GM10266 (cell line): ENCODE measurements around the gene TSC22D2.

Source experiments
- DNase-seq: peaks from one replicate; pipeline ENCODE4 v3.0.0; 2012; ENCODE audit errors: extremely low spot score
- TF ChIP-seq, protein P1 (sequence below): IDR thresholded peaks from 2 replicates; pipeline ENCODE4 v1.5.1; 2012; ENCODE audit warnings: mild to moderate bottlenecking, low read depth; ENCODE audit not compliant: control insufficient read depth, insufficient read depth; ENCODE audit errors: missing control alignments

Gene TSC22D2

GRCh38 chr3:150450916-150451315 lies 42.8 kb downstream of the TSC22D2 start:
- DNase-seq = no peak
- TF ChIP-seq, protein P1, sequence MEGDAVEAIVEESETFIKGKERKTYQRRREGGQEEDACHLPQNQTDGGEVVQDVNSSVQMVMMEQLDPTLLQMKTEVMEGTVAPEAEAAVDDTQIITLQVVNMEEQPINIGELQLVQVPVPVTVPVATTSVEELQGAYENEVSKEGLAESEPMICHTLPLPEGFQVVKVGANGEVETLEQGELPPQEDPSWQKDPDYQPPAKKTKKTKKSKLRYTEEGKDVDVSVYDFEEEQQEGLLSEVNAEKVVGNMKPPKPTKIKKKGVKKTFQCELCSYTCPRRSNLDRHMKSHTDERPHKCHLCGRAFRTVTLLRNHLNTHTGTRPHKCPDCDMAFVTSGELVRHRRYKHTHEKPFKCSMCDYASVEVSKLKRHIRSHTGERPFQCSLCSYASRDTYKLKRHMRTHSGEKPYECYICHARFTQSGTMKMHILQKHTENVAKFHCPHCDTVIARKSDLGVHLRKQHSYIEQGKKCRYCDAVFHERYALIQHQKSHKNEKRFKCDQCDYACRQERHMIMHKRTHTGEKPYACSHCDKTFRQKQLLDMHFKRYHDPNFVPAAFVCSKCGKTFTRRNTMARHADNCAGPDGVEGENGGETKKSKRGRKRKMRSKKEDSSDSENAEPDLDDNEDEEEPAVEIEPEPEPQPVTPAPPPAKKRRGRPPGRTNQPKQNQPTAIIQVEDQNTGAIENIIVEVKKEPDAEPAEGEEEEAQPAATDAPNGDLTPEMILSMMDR = no peak

DNA sequence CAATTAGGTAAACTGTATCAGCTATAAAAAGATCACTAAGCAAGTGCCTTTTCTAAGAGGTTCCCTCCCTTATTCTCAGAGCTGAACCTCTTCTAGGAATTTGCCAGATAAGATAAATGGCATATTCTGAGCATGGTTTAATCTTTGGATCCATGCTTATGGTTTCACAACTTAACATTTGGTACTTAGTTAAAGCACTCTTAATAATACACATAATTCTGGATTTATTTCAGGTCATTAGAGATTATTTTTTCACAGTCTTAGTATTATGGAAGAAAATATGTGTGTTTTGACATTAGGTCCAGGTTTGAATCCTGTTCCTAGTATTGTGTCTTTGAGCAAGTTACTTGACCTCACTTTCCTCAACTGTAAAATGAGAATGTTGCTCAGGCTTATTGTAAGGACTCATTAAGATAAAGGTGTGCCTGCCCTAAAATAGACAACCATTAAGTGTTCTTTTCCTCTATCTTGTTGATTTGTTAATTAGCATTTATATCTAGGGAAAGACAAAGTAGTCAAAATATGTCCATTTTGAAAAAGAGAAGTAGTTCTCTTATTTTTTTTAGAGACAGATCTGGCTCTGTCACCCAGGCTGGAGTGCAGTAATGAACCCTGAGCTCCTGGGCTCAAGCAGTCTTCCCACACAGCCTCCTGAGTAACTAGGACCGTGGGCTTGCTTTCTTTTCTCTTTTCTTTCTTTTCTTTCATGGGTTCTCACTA lies 43.4 kb downstream of the TSC22D2 start:
- DNase-seq = no peak

GRCh38 chr3:150453353-150453752 lies 45.3 kb downstream of the TSC22D2 start:
- no peak for DNase-seq
- TF ChIP-seq, protein P1 = no peak

More for the DNA sequence above, 43.4 kb downstream of the TSC22D2 start:
- TF ChIP-seq, protein P1 = no peak

- TF ChIP-seq, protein P1 = no peak
- no peak for DNase-seq
These were observed 46.0 kb downstream of the TSC22D2 start for GRCh38 chr3:150454085-150454484.

DNA sequence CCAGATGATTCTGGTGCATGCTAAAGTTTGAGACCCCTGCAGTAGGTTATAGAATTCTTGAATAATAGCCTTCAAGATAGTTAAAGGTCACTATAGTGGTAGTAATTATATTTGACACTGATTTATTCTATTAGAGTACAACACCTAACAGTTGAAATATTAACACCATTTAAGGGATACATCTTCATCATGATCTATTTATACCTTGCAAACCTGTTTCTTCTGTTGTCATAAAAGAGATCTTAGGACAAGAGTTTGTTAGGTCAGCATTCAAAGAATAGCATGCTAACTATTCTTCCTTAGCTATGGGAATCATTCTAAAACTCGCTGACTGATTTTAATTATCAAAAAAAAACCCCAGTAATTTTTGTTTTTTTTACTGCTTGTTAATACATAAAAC lies 46.5 kb downstream of the TSC22D2 start:
- TF ChIP-seq, protein P1 = no peak
- no peak for DNase-seq

DNA sequence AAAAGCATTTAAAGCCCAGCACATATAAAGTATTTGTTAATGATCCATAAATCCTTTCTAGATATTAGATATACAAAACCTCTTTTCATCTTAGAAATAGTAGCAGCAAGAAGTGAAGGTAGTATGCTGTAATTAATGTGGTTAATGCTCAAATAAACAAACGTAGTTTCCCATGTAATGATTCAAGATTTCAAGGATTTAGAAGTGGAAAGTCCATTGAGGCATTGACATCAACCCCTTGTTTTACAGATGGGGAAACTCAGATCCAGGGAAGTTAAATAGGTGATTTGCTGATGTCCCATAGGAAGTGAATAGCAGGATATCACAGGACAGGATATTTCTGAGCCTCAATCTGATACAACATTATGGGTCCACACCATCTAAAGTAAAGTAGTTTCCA lies 47.2 kb downstream of the TSC22D2 start:
- TF ChIP-seq, protein P1 = no peak
- no peak for DNase-seq

DNA sequence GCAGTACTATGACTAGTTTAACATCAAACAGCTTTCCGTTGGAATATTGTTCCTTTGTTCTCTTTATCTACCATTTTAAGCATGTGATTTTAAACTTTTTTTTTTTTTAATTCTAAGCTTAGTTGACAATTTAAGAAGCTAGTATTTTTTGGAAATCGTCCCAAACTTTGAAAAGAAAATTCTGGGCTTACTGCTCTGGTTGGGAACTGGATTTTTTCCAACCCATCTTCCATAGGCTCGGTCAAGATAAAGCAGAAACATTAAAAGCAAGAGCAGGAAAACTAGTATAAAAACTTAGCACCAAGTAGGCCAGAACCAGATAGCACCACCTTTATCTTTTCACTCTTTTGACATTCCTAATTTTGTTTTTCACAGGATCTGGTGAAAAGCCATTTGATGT lies 49.9 kb downstream of the TSC22D2 start:
- TF ChIP-seq, protein P1 = no peak

More for the DNA sequence above, 49.9 kb downstream of the TSC22D2 start:
- no peak for DNase-seq
